Activated naive CD8-positive, alpha-beta T cell treated with anti-CD3 and anti-CD28 coated beads, Interleukin-2, amount 10 ng/mL, durations not matched to agents 7 days and 5 days (primary cell): ENCODE measurements around the gene PCDH18. TPM values are rescaled to one million over a fixed set of nuclear protein-coding genes. Genes with fewer than 3 reads are reported as not detected.

Experiments
- ATAC-seq: fragments of 150-1000 bp; cut with Tn5 transposase; one replicate; pipeline ENCODE4 v1.10.0; 2021; ENCODE audit warnings: low read depth, moderate library complexity
- POLR2A ChIA-PET: fragments of 350-600 bp; sonication (Branson Sonifier 250); formaldehyde crosslinking; loops from one replicate; lab custom pipeline; 2021; ENCODE audit warnings: antibody characterized with exemption; lab: Charles Lee
- DNase-seq: peaks from one replicate; pipeline ENCODE4 v3.0.0; 2021
- H3K27ac Mint-ChIP-seq: one replicate; pipeline ENCODE4 v1.8.0; 2022; ENCODE audit warnings: mild to moderate bottlenecking, mixed read lengths
- H3K27me3 Mint-ChIP-seq: one replicate; pipeline ENCODE4 v1.8.0; 2022; ENCODE audit warnings: mild to moderate bottlenecking, moderate library complexity, mixed read lengths
- H3K36me3 Mint-ChIP-seq: one replicate; pipeline ENCODE4 v1.8.0; 2021; ENCODE audit warnings: mild to moderate bottlenecking, mixed read lengths
- H3K4me1 Mint-ChIP-seq: one replicate; pipeline ENCODE4 v1.8.0; 2021; ENCODE audit warnings: mixed read lengths
- H3K4me3 Mint-ChIP-seq: one replicate; pipeline ENCODE4 v1.8.0; 2022; ENCODE audit warnings: mild to moderate bottlenecking, moderate library complexity, mixed read lengths
- H3K9me3 Mint-ChIP-seq: one replicate; pipeline ENCODE4 v1.8.0; 2021; ENCODE audit warnings: mixed read lengths
- total RNA-seq, 2 experiments: library from RNA; stranded (reverse); gene quantifications; one replicate each; pipeline ENCODE4 v1.2.3, GENCODE V29; 2021

Gene PCDH18
- total RNA-seq, 2 experiments from 2014 or later = not detected

DNA sequence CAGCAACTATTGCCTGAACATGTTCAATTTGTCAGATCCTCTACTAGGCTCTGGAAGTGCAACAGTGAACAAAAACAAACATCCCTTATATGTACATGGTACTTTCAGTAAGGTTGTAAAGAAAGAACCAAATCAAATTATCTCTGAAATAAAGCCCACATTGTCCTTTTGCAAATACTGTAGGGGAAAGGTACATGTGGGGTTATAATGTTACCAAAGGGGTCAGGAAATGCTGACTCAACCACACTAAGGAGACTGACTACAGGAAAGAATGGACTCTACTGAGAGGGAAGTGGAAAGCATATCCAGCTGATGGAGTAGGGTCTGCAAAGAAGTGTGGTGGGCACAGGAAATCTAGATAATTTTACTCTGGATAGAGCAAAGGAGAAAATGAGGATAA lies 61.5 kb downstream of the PCDH18 start:
- POLR2A ChIA-PET = no interaction called here
- no peak overlapping the region for H3K27ac Mint-ChIP-seq
- DNase-seq = no peak
- H3K9me3 Mint-ChIP-seq = no peaks in the 10 kb centered on the region
- ATAC-seq = no peak
- no peaks in the 10 kb centered on the region for H3K36me3 Mint-ChIP-seq
- no peaks in the 10 kb centered on the region for H3K27me3 Mint-ChIP-seq
- no peaks in the 10 kb centered on the region for H3K4me1 Mint-ChIP-seq
- H3K4me3 Mint-ChIP-seq = no peak overlapping the region
